Panc1 (cell line): Measurements from ENCODE around the gene PPP1R9A.

Experiments
- CTCF ChIP-seq: fragments of 450-650 bp; IDR thresholded peaks from 2 replicates; pipeline ENCODE4 v1.5.1; 2017; ENCODE audit warnings: mild to moderate bottlenecking
- POLR2AphosphoS5 ChIP-seq: IDR thresholded peaks from 2 replicates; pipeline ENCODE4 v1.6.1; 2012; ENCODE audit warnings: mild to moderate bottlenecking, low read depth, low read length, moderate library complexity
- REST ChIP-seq, 2 experiments: IDR thresholded peaks; 2 replicates each; pipeline ENCODE4 v1.6.1; 2011 to 2012; ENCODE audit warnings: low read depth in 2 of 2, control low read depth in 1 of 2, low read length in 1 of 2, mild to moderate bottlenecking in 1 of 2, moderate library complexity in 1 of 2; ENCODE audit not compliant: insufficient read depth in 1 of 2
- SIN3A ChIP-seq: IDR thresholded peaks from 2 replicates; pipeline ENCODE4 v1.6.1; 2012; ENCODE audit warnings: low read depth, mild to moderate bottlenecking, low read length, moderate library complexity, borderline replicate concordance; ENCODE audit not compliant: insufficient read depth
- TCF7L2 ChIP-seq: IDR thresholded peaks from 2 replicates; pipeline ENCODE4 v1.6.1; 2011; ENCODE audit warnings: mild to moderate bottlenecking, low read depth, low read length, inconsistent platforms

GRCh38 chr7:95261895-95262415 is 354.6 kb downstream of the PPP1R9A start:
- TF ChIP-seq POLR2AphosphoS5, result no peak
- no peak for TF ChIP-seq CTCF
- no peak for TF ChIP-seq TCF7L2
- TF ChIP-seq SIN3A, result no peak
- no peak for TF ChIP-seq REST (IDR thresholded peaks at IDR 0.05; ENCODE audit: insufficient read depth in 1 of 2, low read depth in 2 of 2, low read length in 1 of 2)
